Osteocyte (in vitro differentiated cells): ENCODE results near the gene LOXL1. TPM values are rescaled to one million over a fixed set of nuclear protein-coding genes. Genes with fewer than 3 reads are reported as not detected.
A peak's percentile ranks its signal among the peaks of the same experiment; 100 is the strongest.

Experiments used
- DNase-seq: peaks from one replicate; pipeline ENCODE4 v3.0.0; 2021; ENCODE audit warnings: mixed read lengths; ENCODE audit not compliant: unreplicated experiment; ENCODE audit errors: extremely low spot score
- H3K27ac Mint-ChIP-seq: one replicate; pipeline ENCODE4 v1.8.0; 2021; ENCODE audit warnings: mild to moderate bottlenecking, mixed read lengths; ENCODE audit not compliant: unreplicated experiment
- H3K27me3 Mint-ChIP-seq: one replicate; pipeline ENCODE4 v1.8.0; 2021; ENCODE audit warnings: mixed read lengths; ENCODE audit not compliant: unreplicated experiment
- H3K36me3 Mint-ChIP-seq: one replicate; pipeline ENCODE4 v1.8.0; 2021; ENCODE audit warnings: mixed read lengths; ENCODE audit not compliant: unreplicated experiment
- H3K4me1 Mint-ChIP-seq: one replicate; pipeline ENCODE4 v1.8.0; 2021; ENCODE audit warnings: mixed read lengths; ENCODE audit not compliant: unreplicated experiment
- H3K4me3 Mint-ChIP-seq: one replicate; pipeline ENCODE4 v1.8.0; 2021; ENCODE audit warnings: mild to moderate bottlenecking, moderate library complexity, mixed read lengths; ENCODE audit not compliant: unreplicated experiment
- H3K9me3 Mint-ChIP-seq: one replicate; pipeline ENCODE4 v1.8.0; 2021; ENCODE audit warnings: mixed read lengths; ENCODE audit not compliant: unreplicated experiment
- CTCF ChIP-seq: fragments of 200-600 bp; sonication (generic); IDR thresholded peaks from 2 replicates; pipeline ENCODE4 v1.5.0; 2021; ENCODE audit warnings: antibody characterized with exemption, mild to moderate bottlenecking, moderate library complexity
- total RNA-seq: library from RNA; stranded (reverse); gene quantifications from 2 replicates; pipeline ENCODE4 v1.2.1, GENCODE V29; 2021

Gene LOXL1
- total RNA-seq, 1 donor from 2014 or later, result 417 TPM

GRCh38 chr15:73942751-73943270 is 16.5 kb downstream of the LOXL1 start:
- DNase-seq, result no peak
- Mint-ChIP-seq H3K4me3 (no peak overlapping the region), H3K9me3 (no peaks in the 10 kb centered on the region), H3K36me3 (peaks cover 34% of the 10 kb centered on the region), H3K27me3 (no peaks in the 10 kb centered on the region), H3K4me1 (peaks cover 63% of the 10 kb centered on the region), H3K27ac (peak overlapping the region; percentile 88)
- no peak for TF ChIP-seq CTCF

- no peak for DNase-seq
- Mint-ChIP-seq H3K27me3 (no peaks in the 10 kb centered on the region), H3K9me3 (no peaks in the 10 kb centered on the region), H3K27ac (peak overlapping the region; percentile 62), H3K4me3 (no peak overlapping the region), H3K36me3 (peaks cover 42% of the 10 kb centered on the region), H3K4me1 (peaks cover 53% of the 10 kb centered on the region)
- no peak for TF ChIP-seq CTCF
Observed at GRCh38 chr15:73944161-73945129, 18.2 kb downstream of the LOXL1 start.

GRCh38 chr15:73945130-73945508 is 18.9 kb downstream of the LOXL1 start:
- DNase-seq, result no peak
- Mint-ChIP-seq H3K27ac (no peak overlapping the region), H3K4me3 (no peak overlapping the region), H3K4me1 (peaks cover 50% of the 10 kb centered on the region), H3K36me3 (peaks cover 44% of the 10 kb centered on the region), H3K27me3 (no peaks in the 10 kb centered on the region), H3K9me3 (no peaks in the 10 kb centered on the region)
- TF ChIP-seq CTCF, result no peak

- H3K27me3 Mint-ChIP-seq, result no peaks in the 10 kb centered on the region
- DNase-seq, result no peak
- H3K27ac Mint-ChIP-seq, result no peak overlapping the region
- H3K9me3 Mint-ChIP-seq, result no peaks in the 10 kb centered on the region
- H3K4me1 Mint-ChIP-seq, result peaks cover 50% of the 10 kb centered on the region
- H3K36me3 Mint-ChIP-seq, result peaks cover 44% of the 10 kb centered on the region
- no peak for TF ChIP-seq CTCF
- H3K4me3 Mint-ChIP-seq, result no peak overlapping the region
Observed at GRCh38 chr15:73946046-73946721, 19.9 kb downstream of the LOXL1 start.
